SK-N-SH (cell line): ENCODE measurements around the gene GRAP. TPM values are rescaled to one million over a fixed set of nuclear protein-coding genes. Genes with fewer than 3 reads are reported as not detected.

Source experiments
- CTCF ChIA-PET: fragments of 300-600, 350-600 bp; formaldehyde crosslinking; extraction: SDS; loops from one replicate; lab custom pipeline; 2021; lab: Yijun Ruan, JAX
- POLR2A ChIA-PET: fragments of 350-600 bp; sonication (Branson Sonifier 250); formaldehyde crosslinking; extraction: SDS; loops from one replicate; lab custom pipeline; 2020; ENCODE audit warnings: antibody characterized with exemption, inconsistent platforms; lab: Yijun Ruan, JAX
- DNase-seq: peaks from one replicate; pipeline ENCODE4 v3.0.0; 2012
- H2AFZ ChIP-seq: fragments of 200-600 bp; sonication (generic); 2 replicates; pipeline ENCODE4 v1.8.1; 2016; ENCODE audit warnings: antibody characterized with exemption, mild to moderate bottlenecking, low read depth
- H3F3A ChIP-seq: fragments of 200-600 bp; sonication (generic); replicated peaks from 2 replicates; pipeline ENCODE3; 2016; ENCODE audit warnings: antibody characterized with exemption, mild to moderate bottlenecking; ENCODE audit not compliant: insufficient read depth
- H3K27ac ChIP-seq, 2 experiments: fragments of 200-500 bp in 1 of 2; fragments of 200-600 bp in 1 of 2; sonication (Bioruptor generic) in 1 of 2; sonication (generic), shearing (Covaris generic) in 1 of 2; 2 replicates each; pipeline versions ENCODE4 v1.5.1 to v1.6.1; 2014 to 2016; ENCODE audit warnings: low read depth in 2 of 2, inconsistent platforms in 1 of 2, low read length in 1 of 2, mild to moderate bottlenecking in 1 of 2, mixed read lengths in 1 of 2
- H3K27me3 ChIP-seq: fragments of 200-600 bp; sonication (generic), shearing (Covaris generic); 2 replicates; pipeline ENCODE4 v1.6.1; 2016; ENCODE audit warnings: mixed run types; ENCODE audit not compliant: insufficient read depth
- H3K36me3 ChIP-seq, 2 experiments: fragments of 200-500 bp in 1 of 2; fragments of 200-600 bp in 1 of 2; sonication (Bioruptor generic) in 1 of 2; sonication (generic) in 1 of 2; replicated peaks in 1 of 2; 2 replicates each; pipeline versions ENCODE3 to v1.5.1; 2014 to 2016; ENCODE audit warnings: low read length in 1 of 2, mild to moderate bottlenecking in 1 of 2; ENCODE audit not compliant: insufficient read depth in 2 of 2, control insufficient read depth in 1 of 2
- H3K4me1 ChIP-seq, 2 experiments: fragments of 200-500 bp in 1 of 2; fragments of 200-600 bp in 1 of 2; sonication (Bioruptor generic) in 1 of 2; sonication (generic), shearing (Covaris generic) in 1 of 2; 2 replicates each; pipeline versions ENCODE4 v1.5.1 to v1.6.1; 2014 to 2016; ENCODE audit warnings: low read depth in 1 of 2, low read length in 1 of 2, mixed run types in 1 of 2; ENCODE audit not compliant: insufficient read depth in 2 of 2, control insufficient read depth in 1 of 2
- H3K4me2 ChIP-seq: fragments of 200-600 bp; sonication (generic), shearing (Covaris generic); 2 replicates; pipeline ENCODE4 v1.6.1; 2017; ENCODE audit warnings: mixed run types
- H3K4me3 ChIP-seq, 2 experiments: fragments of 200-500 bp in 1 of 2; fragments of 200-600 bp in 1 of 2; sonication (Bioruptor generic) in 1 of 2; sonication (generic), shearing (Covaris generic) in 1 of 2; 2 replicates each; pipeline versions ENCODE4 v1.5.1 to v1.8.1; 2014 to 2016; ENCODE audit warnings: low read depth in 2 of 2, inconsistent platforms in 1 of 2, low read length in 1 of 2, mild to moderate bottlenecking in 1 of 2, mixed read lengths in 1 of 2, moderate library complexity in 1 of 2
- H3K79me2 ChIP-seq: fragments of 200-600 bp; sonication (generic); 2 replicates; pipeline ENCODE4 v1.8.1; 2017; ENCODE audit warnings: mild to moderate bottlenecking; ENCODE audit not compliant: insufficient read depth
- H3K9ac ChIP-seq: fragments of 200-600 bp; sonication (generic); 2 replicates; pipeline ENCODE4 v1.6.1; 2017; ENCODE audit warnings: mixed run types
- H3K9me2 ChIP-seq: fragments of 200-600 bp; sonication (generic); 2 replicates; pipeline ENCODE4 v1.6.1; 2017; ENCODE audit warnings: mixed run types
- H3K9me3 ChIP-seq: fragments of 200-600 bp; sonication (generic); 2 replicates; pipeline ENCODE4 v1.6.1; 2017; ENCODE audit warnings: mixed run types, mild to moderate bottlenecking, moderate library complexity
- H4K20me1 ChIP-seq: fragments of 200-600 bp; sonication (generic); 2 replicates; pipeline ENCODE4 v1.6.1; 2017; ENCODE audit warnings: mild to moderate bottlenecking, mixed run types; ENCODE audit not compliant: insufficient read depth
- CHD2 ChIP-seq: fragments of 150-350 bp; IDR thresholded peaks from 2 replicates; pipeline ENCODE4 v1.6.1; 2018; ENCODE audit warnings: low read length; ENCODE audit not compliant: partially characterized antibody
- EP300 ChIP-seq, 2 experiments: IDR thresholded peaks; 2 replicates each; pipeline versions ENCODE4 v1.4.0 to v1.6.1; 2012; ENCODE audit warnings: borderline replicate concordance in 1 of 2, low read depth in 1 of 2, low read length in 1 of 2
- EZH2phosphoT487 ChIP-seq: fragments of 200-600 bp; sonication (generic); IDR thresholded peaks from 2 replicates; pipeline ENCODE4 v1.6.1; 2017; ENCODE audit warnings: low read depth, mixed run types, mild to moderate bottlenecking, antibody characterized with exemption, moderate library complexity, borderline replicate concordance
- FOSL2 ChIP-seq: IDR thresholded peaks from 2 replicates; pipeline ENCODE4 v1.4.0; 2012; ENCODE audit warnings: low read depth, mild to moderate bottlenecking, moderate library complexity, borderline replicate concordance
- FOXJ3 ChIP-seq: sonication (generic); formaldehyde crosslinking; IDR thresholded peaks from 2 replicates; pipeline ENCODE4 v1.5.1; 2020; ENCODE audit warnings: mild to moderate bottlenecking, missing genetic modification reagents
- FOXM1 ChIP-seq: IDR thresholded peaks from 2 replicates; pipeline ENCODE4 v1.4.0; 2012; ENCODE audit warnings: low read depth, mild to moderate bottlenecking
- GATA2 ChIP-seq: sonication (generic); formaldehyde crosslinking; IDR thresholded peaks from 2 replicates; pipeline ENCODE4 v1.5.0; 2020; ENCODE audit warnings: mild to moderate bottlenecking, missing genetic modification reagents
- MXI1 ChIP-seq: IDR thresholded peaks from 2 replicates; pipeline ENCODE4 v1.6.1; 2012; ENCODE audit warnings: mild to moderate bottlenecking, low read depth, low read length, improper control_type of control experiment
- POLR2AphosphoS5 ChIP-seq: IDR thresholded peaks from 2 replicates; pipeline ENCODE4 v1.6.1; 2012; ENCODE audit warnings: low read depth, low read length
- RFX5 ChIP-seq: IDR thresholded peaks from 2 replicates; pipeline ENCODE4 v1.6.1; 2012; ENCODE audit warnings: mild to moderate bottlenecking, improper control_type of control experiment, low read length
- RXRA ChIP-seq: IDR thresholded peaks from 2 replicates; pipeline ENCODE4 v1.4.0; 2012; ENCODE audit warnings: low read depth, mild to moderate bottlenecking, borderline replicate concordance
- SIN3A ChIP-seq: IDR thresholded peaks from 2 replicates; pipeline ENCODE4 v1.6.1; 2012; ENCODE audit warnings: low read depth, mild to moderate bottlenecking, low read length, moderate library complexity, borderline replicate concordance
- TCF12 ChIP-seq: IDR thresholded peaks from 2 replicates; pipeline ENCODE4 v1.4.0; 2012
- TEAD4 ChIP-seq: IDR thresholded peaks from 2 replicates; pipeline ENCODE4 v1.4.0; 2012; ENCODE audit warnings: mild to moderate bottlenecking, borderline replicate concordance; ENCODE audit not compliant: insufficient read depth
- USF2 ChIP-seq: fragments of 150-350 bp; IDR thresholded peaks from 2 replicates; pipeline ENCODE4 v1.6.1; 2017; ENCODE audit warnings: antibody characterized with exemption, low read length, low read depth, borderline replicate concordance
- YY1 ChIP-seq: IDR thresholded peaks from 2 replicates; pipeline ENCODE4 v1.4.0; 2012; ENCODE audit warnings: low read depth, mild to moderate bottlenecking
- WGBS: methylation state at CpG from one replicate; pipeline ENCODE4 v1.1.6; 2017; ENCODE audit warnings: low lambda C conversion rate; 5-methylcytosine and 5-hydroxymethylcytosine counted together
- polyA plus RNA-seq, 3 experiments: library from polyadenylated mRNA; depleted of rRNA; stranded (reverse); fragments of >200 nt; gene quantifications; 2 replicates each; pipeline ENCODE4 v1.2.3, GENCODE V29; 2012
- TF ChIP-seq, protein P1 (sequence below): fragments of 150-350 bp; IDR thresholded peaks from 2 replicates; pipeline ENCODE4 v1.6.1; 2016; ENCODE audit warnings: mild to moderate bottlenecking, low read depth, low read length
- TF ChIP-seq, protein P2 (sequence below): IDR thresholded peaks from 2 replicates; pipeline ENCODE4 v1.6.1; 2012; ENCODE audit warnings: mild to moderate bottlenecking, low read depth, low read length, moderate library complexity

GRAP gene
- polyA plus RNA-seq, 1 of the 3 experiments (the other 2 are of a cell fraction): 0.02 TPM

DNA sequence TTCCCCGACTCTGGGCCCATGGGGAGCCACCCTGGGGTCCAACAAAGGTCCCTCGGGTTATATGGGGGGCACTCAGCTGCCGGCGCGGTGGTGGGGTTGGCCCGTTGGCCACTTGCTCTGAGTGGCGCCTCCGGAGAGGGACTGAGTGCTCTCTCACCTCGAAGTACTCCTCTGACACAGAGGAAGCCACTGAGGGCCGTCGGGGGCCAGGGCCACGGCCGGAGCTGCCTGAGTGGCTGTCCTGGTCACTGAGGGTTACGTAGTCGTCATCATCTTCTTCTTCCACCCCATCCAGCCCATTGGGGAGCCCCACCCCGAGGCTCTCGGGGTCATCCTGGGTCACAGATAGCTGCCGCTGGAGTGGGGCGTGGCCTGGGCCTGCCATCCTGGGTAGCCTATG is 69.1 kb downstream of the GRAP start (continued):
- TF ChIP-seq, protein P1, sequence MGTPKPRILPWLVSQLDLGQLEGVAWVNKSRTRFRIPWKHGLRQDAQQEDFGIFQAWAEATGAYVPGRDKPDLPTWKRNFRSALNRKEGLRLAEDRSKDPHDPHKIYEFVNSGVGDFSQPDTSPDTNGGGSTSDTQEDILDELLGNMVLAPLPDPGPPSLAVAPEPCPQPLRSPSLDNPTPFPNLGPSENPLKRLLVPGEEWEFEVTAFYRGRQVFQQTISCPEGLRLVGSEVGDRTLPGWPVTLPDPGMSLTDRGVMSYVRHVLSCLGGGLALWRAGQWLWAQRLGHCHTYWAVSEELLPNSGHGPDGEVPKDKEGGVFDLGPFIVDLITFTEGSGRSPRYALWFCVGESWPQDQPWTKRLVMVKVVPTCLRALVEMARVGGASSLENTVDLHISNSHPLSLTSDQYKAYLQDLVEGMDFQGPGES: no peak
- TF ChIP-seq CHD2: no peak
- TF ChIP-seq EP300 (IDR thresholded peaks at IDR 0.05; ENCODE audit: borderline replicate concordance in 1 of 2, low read depth in 1 of 2, low read length in 1 of 2): no peak
- no peak for TF ChIP-seq MXI1
- no peak for TF ChIP-seq USF2
- TF ChIP-seq TCF12: no peak
- TF ChIP-seq RXRA: no peak
- no peak for TF ChIP-seq EZH2phosphoT487

GRCh38 chr17:18977021-18977420 is 69.7 kb downstream of the GRAP start:
- H3F3A ChIP-seq: no peaks in the 10 kb centered on the region
- TF ChIP-seq TEAD4 (no peak), FOXJ3 (CRISPR knock-in tag) (no peak), RFX5 (no peak), MXI1 (no peak), GATA2 (no peak), YY1 (no peak), FOXM1 (no peak), FOSL2 (no peak), SIN3A (no peak), CHD2 (no peak), POLR2AphosphoS5 (no peak)
- TF ChIP-seq, protein P2, sequence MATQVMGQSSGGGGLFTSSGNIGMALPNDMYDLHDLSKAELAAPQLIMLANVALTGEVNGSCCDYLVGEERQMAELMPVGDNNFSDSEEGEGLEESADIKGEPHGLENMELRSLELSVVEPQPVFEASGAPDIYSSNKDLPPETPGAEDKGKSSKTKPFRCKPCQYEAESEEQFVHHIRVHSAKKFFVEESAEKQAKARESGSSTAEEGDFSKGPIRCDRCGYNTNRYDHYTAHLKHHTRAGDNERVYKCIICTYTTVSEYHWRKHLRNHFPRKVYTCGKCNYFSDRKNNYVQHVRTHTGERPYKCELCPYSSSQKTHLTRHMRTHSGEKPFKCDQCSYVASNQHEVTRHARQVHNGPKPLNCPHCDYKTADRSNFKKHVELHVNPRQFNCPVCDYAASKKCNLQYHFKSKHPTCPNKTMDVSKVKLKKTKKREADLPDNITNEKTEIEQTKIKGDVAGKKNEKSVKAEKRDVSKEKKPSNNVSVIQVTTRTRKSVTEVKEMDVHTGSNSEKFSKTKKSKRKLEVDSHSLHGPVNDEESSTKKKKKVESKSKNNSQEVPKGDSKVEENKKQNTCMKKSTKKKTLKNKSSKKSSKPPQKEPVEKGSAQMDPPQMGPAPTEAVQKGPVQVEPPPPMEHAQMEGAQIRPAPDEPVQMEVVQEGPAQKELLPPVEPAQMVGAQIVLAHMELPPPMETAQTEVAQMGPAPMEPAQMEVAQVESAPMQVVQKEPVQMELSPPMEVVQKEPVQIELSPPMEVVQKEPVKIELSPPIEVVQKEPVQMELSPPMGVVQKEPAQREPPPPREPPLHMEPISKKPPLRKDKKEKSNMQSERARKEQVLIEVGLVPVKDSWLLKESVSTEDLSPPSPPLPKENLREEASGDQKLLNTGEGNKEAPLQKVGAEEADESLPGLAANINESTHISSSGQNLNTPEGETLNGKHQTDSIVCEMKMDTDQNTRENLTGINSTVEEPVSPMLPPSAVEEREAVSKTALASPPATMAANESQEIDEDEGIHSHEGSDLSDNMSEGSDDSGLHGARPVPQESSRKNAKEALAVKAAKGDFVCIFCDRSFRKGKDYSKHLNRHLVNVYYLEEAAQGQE: no peak
- TF ChIP-seq, all 33 proteins: peak for 0
- H3K36me3 ChIP-seq: peaks cover 0 to 22% of the 10 kb centered on the region in 2 experiments
- H3K79me2 ChIP-seq: no peaks in the 10 kb centered on the region
- H3K9me2 ChIP-seq: no peaks in the 10 kb centered on the region
- H3K4me1 ChIP-seq: peaks cover 0 to 6% of the 10 kb centered on the region in 2 experiments; a peak in 3 of 4 replicates
- no peak for DNase-seq
- H4K20me1 ChIP-seq: no peaks in the 10 kb centered on the region
- no peak overlapping the region for H3K4me2 ChIP-seq
- CTCF ChIA-PET: interaction anchor here (0.6 to 5.7 kb wide), 2 partner anchors 16 to 24 kb away, joined by 3 to 34 read pairs; no protein-coding TSS in a partner anchor
- no peak overlapping the region for H3K27ac ChIP-seq
- no peak overlapping the region for H2AFZ ChIP-seq
- 97% methylated on average over 4 of the region's 4 CpGs for WGBS
- H3K27me3 ChIP-seq: no peaks in the 10 kb centered on the region
- H3K4me3 ChIP-seq: no peak overlapping the region
- H3K9me3 ChIP-seq: no peaks in the 10 kb centered on the region
- no peak overlapping the region for H3K9ac ChIP-seq
- POLR2A ChIA-PET: no interaction called here
